ENCODE measurements around the gene CHID1.

DNA sequence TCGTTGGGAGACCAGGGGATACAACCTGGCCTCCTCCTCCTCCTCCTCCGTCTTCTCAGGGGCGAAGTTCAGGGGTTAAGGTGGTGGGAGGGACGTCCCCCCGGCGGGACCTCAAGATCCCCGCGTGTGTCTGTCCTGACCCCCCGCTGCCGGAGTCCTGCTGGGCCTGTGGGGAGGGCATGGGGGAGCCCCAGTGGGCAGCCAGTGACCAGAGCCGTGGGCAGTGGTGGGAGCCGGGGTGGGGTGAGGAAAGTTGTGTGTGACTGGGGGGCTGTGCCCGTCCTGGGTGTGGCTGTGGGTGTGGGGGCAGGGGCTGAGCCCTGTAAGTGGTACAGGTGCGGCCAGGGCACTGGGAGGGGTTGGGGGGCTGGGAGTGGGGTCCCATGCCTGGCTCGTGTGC, 57.8 kb downstream of the CHID1 start:
- TF ChIP-seq POLR2AphosphoS5 (IDR thresholded peaks at IDR 0.05) = no peak
- TF ChIP-seq, protein P1, sequence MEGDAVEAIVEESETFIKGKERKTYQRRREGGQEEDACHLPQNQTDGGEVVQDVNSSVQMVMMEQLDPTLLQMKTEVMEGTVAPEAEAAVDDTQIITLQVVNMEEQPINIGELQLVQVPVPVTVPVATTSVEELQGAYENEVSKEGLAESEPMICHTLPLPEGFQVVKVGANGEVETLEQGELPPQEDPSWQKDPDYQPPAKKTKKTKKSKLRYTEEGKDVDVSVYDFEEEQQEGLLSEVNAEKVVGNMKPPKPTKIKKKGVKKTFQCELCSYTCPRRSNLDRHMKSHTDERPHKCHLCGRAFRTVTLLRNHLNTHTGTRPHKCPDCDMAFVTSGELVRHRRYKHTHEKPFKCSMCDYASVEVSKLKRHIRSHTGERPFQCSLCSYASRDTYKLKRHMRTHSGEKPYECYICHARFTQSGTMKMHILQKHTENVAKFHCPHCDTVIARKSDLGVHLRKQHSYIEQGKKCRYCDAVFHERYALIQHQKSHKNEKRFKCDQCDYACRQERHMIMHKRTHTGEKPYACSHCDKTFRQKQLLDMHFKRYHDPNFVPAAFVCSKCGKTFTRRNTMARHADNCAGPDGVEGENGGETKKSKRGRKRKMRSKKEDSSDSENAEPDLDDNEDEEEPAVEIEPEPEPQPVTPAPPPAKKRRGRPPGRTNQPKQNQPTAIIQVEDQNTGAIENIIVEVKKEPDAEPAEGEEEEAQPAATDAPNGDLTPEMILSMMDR (IDR thresholded peaks at IDR 0.05; ENCODE audit: poor library complexity, severe bottlenecking) = no peak
- TF ChIP-seq MXI1 (conservative IDR thresholded peaks at IDR 0.05; ENCODE audit: poor library complexity, severe bottlenecking) = no peak
- no peak for TF ChIP-seq EZH2 (IDR thresholded peaks at IDR 0.05; ENCODE audit: borderline replicate concordance, insufficient read depth, low read length, poor library complexity, severe bottlenecking)
- TF ChIP-seq RAD21 (conservative IDR thresholded peaks at IDR 0.05) = no peak
- no peak for TF ChIP-seq TAF1 (IDR thresholded peaks at IDR 0.05; ENCODE audit: low read depth)
- TF ChIP-seq, protein P2, sequence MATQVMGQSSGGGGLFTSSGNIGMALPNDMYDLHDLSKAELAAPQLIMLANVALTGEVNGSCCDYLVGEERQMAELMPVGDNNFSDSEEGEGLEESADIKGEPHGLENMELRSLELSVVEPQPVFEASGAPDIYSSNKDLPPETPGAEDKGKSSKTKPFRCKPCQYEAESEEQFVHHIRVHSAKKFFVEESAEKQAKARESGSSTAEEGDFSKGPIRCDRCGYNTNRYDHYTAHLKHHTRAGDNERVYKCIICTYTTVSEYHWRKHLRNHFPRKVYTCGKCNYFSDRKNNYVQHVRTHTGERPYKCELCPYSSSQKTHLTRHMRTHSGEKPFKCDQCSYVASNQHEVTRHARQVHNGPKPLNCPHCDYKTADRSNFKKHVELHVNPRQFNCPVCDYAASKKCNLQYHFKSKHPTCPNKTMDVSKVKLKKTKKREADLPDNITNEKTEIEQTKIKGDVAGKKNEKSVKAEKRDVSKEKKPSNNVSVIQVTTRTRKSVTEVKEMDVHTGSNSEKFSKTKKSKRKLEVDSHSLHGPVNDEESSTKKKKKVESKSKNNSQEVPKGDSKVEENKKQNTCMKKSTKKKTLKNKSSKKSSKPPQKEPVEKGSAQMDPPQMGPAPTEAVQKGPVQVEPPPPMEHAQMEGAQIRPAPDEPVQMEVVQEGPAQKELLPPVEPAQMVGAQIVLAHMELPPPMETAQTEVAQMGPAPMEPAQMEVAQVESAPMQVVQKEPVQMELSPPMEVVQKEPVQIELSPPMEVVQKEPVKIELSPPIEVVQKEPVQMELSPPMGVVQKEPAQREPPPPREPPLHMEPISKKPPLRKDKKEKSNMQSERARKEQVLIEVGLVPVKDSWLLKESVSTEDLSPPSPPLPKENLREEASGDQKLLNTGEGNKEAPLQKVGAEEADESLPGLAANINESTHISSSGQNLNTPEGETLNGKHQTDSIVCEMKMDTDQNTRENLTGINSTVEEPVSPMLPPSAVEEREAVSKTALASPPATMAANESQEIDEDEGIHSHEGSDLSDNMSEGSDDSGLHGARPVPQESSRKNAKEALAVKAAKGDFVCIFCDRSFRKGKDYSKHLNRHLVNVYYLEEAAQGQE (IDR thresholded peaks at IDR 0.05; ENCODE audit: borderline replicate concordance) = no peak
- no peak for TF ChIP-seq SMC3 (conservative IDR thresholded peaks at IDR 0.05; ENCODE audit: poor library complexity)
- no peak for TF ChIP-seq EP300 (conservative IDR thresholded peaks at IDR 0.05; ENCODE audit: poor library complexity, severe bottlenecking)

All from neural cell (in vitro differentiated cells).